ENCODE measurements around the gene DAPK1. TPM values are rescaled to one million over a fixed set of nuclear protein-coding genes. Genes with fewer than 3 reads are reported as not detected.

DAPK1 gene
- polyA plus RNA-seq, 1 of the 3 experiments (the other 2 are of a cell fraction): 0.61 TPM

- TF ChIP-seq FOSL2 (IDR thresholded peaks at IDR 0.05; ENCODE audit: borderline replicate concordance, low read depth) (no peak), NRF1 (IDR thresholded peaks at IDR 0.05; ENCODE audit: low read depth, low read length) (no peak), SIN3A (IDR thresholded peaks at IDR 0.05; ENCODE audit: borderline replicate concordance, low read depth, low read length) (no peak), RAD21 (IDR thresholded peaks at IDR 0.05; ENCODE audit: low read length) (no peak), GATA2 (CRISPR knock-in tag; IDR thresholded peaks at IDR 0.05) (no peak), TAF1 (IDR thresholded peaks at IDR 0.05; ENCODE audit: borderline replicate concordance, low read depth, low read length) (no peak), FOXM1 (IDR thresholded peaks at IDR 0.05; ENCODE audit: low read depth) (no peak), RFX5 (IDR thresholded peaks at IDR 0.05; ENCODE audit: low read length) (no peak), ELF1 (IDR thresholded peaks at IDR 0.05) (no peak), NFIC (IDR thresholded peaks at IDR 0.05; ENCODE audit: borderline replicate concordance) (no peak), EP300 (IDR thresholded peaks at IDR 0.05; ENCODE audit: borderline replicate concordance in 1 of 2, low read depth in 1 of 2, low read length in 1 of 2) (no peak), GABPA (IDR thresholded peaks at IDR 0.05; ENCODE audit: low read depth) (no peak), TCF12 (IDR thresholded peaks at IDR 0.05) (no peak), CHD2 (IDR thresholded peaks at IDR 0.05; ENCODE audit: low read length, partially characterized antibody) (no peak)
- TF ChIP-seq, protein P1, sequence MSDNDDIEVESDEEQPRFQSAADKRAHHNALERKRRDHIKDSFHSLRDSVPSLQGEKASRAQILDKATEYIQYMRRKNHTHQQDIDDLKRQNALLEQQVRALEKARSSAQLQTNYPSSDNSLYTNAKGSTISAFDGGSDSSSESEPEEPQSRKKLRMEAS (IDR thresholded peaks at IDR 0.05; ENCODE audit: low read depth): no peak
- TF ChIP-seq, protein P2, sequence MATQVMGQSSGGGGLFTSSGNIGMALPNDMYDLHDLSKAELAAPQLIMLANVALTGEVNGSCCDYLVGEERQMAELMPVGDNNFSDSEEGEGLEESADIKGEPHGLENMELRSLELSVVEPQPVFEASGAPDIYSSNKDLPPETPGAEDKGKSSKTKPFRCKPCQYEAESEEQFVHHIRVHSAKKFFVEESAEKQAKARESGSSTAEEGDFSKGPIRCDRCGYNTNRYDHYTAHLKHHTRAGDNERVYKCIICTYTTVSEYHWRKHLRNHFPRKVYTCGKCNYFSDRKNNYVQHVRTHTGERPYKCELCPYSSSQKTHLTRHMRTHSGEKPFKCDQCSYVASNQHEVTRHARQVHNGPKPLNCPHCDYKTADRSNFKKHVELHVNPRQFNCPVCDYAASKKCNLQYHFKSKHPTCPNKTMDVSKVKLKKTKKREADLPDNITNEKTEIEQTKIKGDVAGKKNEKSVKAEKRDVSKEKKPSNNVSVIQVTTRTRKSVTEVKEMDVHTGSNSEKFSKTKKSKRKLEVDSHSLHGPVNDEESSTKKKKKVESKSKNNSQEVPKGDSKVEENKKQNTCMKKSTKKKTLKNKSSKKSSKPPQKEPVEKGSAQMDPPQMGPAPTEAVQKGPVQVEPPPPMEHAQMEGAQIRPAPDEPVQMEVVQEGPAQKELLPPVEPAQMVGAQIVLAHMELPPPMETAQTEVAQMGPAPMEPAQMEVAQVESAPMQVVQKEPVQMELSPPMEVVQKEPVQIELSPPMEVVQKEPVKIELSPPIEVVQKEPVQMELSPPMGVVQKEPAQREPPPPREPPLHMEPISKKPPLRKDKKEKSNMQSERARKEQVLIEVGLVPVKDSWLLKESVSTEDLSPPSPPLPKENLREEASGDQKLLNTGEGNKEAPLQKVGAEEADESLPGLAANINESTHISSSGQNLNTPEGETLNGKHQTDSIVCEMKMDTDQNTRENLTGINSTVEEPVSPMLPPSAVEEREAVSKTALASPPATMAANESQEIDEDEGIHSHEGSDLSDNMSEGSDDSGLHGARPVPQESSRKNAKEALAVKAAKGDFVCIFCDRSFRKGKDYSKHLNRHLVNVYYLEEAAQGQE (IDR thresholded peaks at IDR 0.05; ENCODE audit: low read depth, low read length): no peak
- H3K4me2 ChIP-seq: no peak overlapping the region
- H3K27ac ChIP-seq (ENCODE audit: low read depth in 2 of 2, low read length in 1 of 2): no peak overlapping the region
- no peak for DNase-seq
- H3K79me2 ChIP-seq (ENCODE audit: insufficient read depth): no peaks in the 10 kb centered on the region
- no peaks in the 10 kb centered on the region for H3K9me2 ChIP-seq
- H3K27me3 ChIP-seq (ENCODE audit: insufficient read depth): no peaks in the 10 kb centered on the region
- POLR2A ChIA-PET: no interaction called here
- no peaks in the 10 kb centered on the region for H3K36me3 ChIP-seq (replicated peaks in 1 of 2; ENCODE audit: control insufficient read depth in 1 of 2, insufficient read depth in 2 of 2, low read length in 1 of 2)
- H3F3A ChIP-seq (replicated peaks; ENCODE audit: insufficient read depth): no peaks in the 10 kb centered on the region
- WGBS (ENCODE audit: low lambda C conversion rate): 88% methylated on average over 14 of the region's 39 CpGs
- no peaks in the 10 kb centered on the region; a peak in 1 of 4 replicates for H3K4me1 ChIP-seq (ENCODE audit: control insufficient read depth in 1 of 2, insufficient read depth in 2 of 2, low read depth in 1 of 2, low read length in 1 of 2)
- H4K20me1 ChIP-seq (ENCODE audit: insufficient read depth): no peaks in the 10 kb centered on the region
- no peak overlapping the region for H3K9ac ChIP-seq
- CTCF ChIA-PET: interaction anchor here (0.9 to 1.4 kb wide), 2 partner anchors 21 kb away, joined by 3 read pairs; no protein-coding TSS in a partner anchor
- no peaks in the 10 kb centered on the region for H3K9me3 ChIP-seq
- no peak overlapping the region for H2AFZ ChIP-seq (ENCODE audit: low read depth)
- H3K4me3 ChIP-seq (ENCODE audit: low read depth in 2 of 2, low read length in 1 of 2): no peak overlapping the region
These were observed 208.5 kb downstream of the DAPK1 start for GRCh38 chr9:87706066-87706739.

Measured in SK-N-SH (cell line).